SH-SY5Y (cell line): ENCODE measurements around the gene DCTN1.

Source experiments
- GATA2 ChIP-seq: IDR thresholded peaks from 2 replicates; pipeline ENCODE4 v1.6.1; 2011; ENCODE audit warnings: mild to moderate bottlenecking, low read depth, low read length
- GATA3 ChIP-seq: IDR thresholded peaks from 2 replicates; pipeline ENCODE4 v1.6.1; 2011; ENCODE audit warnings: low read depth, mild to moderate bottlenecking, low read length, moderate library complexity

GRCh38 chr2:74312913-74313312, 67.2 kb downstream of the DCTN1 start:
- TF ChIP-seq GATA3: no peak
- no peak for TF ChIP-seq GATA2
